Body of pancreas (tissue), 4 donors: ENCODE measurements around the gene CYP4F11.

Experiments
- POLR2A ChIP-seq, 3 donors: fragments of 450-650 bp; IDR thresholded peaks; one replicate each; pipeline ENCODE4 v1.6.1; 2016; ENCODE audit warnings: antibody characterized with exemption in 3 of 3, mild to moderate bottlenecking in 2 of 3
- TF ChIP-seq, protein P1 (sequence below), 7 experiments: fragments of 450-650 bp in 4 of 7; fragments of 200-600 bp in 3 of 7; sonication (generic) in 3 of 7; IDR thresholded peaks; one replicate each; pipeline ENCODE4 v1.5.1; 2016 to 2019; ENCODE audit warnings: antibody characterized with exemption in 7 of 7

GRCh38 chr19:15902254-15902653, 32.1 kb downstream of the CYP4F11 start:
- TF ChIP-seq, protein P1, sequence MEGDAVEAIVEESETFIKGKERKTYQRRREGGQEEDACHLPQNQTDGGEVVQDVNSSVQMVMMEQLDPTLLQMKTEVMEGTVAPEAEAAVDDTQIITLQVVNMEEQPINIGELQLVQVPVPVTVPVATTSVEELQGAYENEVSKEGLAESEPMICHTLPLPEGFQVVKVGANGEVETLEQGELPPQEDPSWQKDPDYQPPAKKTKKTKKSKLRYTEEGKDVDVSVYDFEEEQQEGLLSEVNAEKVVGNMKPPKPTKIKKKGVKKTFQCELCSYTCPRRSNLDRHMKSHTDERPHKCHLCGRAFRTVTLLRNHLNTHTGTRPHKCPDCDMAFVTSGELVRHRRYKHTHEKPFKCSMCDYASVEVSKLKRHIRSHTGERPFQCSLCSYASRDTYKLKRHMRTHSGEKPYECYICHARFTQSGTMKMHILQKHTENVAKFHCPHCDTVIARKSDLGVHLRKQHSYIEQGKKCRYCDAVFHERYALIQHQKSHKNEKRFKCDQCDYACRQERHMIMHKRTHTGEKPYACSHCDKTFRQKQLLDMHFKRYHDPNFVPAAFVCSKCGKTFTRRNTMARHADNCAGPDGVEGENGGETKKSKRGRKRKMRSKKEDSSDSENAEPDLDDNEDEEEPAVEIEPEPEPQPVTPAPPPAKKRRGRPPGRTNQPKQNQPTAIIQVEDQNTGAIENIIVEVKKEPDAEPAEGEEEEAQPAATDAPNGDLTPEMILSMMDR (IDR thresholded peaks at IDR 0.05): no peak
- TF ChIP-seq POLR2A (IDR thresholded peaks at IDR 0.05): no peak
